Esophagus muscularis mucosa (tissue), 4 donors: Measurements from ENCODE around the gene IFFO2.
A peak's percentile ranks its signal among the peaks of the same experiment; 100 is the strongest.

Experiments used
- EP300 ChIP-seq: sonication (generic); formaldehyde crosslinking; IDR thresholded peaks from one replicate; pipeline ENCODE4 v1.6.1; 2017; ENCODE audit warnings: antibody characterized with exemption
- POLR2A ChIP-seq: fragments of 450-650 bp; IDR thresholded peaks from one replicate; pipeline ENCODE4 v1.6.1; 2017; ENCODE audit warnings: antibody characterized with exemption, moderate library complexity, mild to moderate bottlenecking, low read depth
- POLR2AphosphoS5 ChIP-seq, 2 donors: sonication (generic); formaldehyde crosslinking; IDR thresholded peaks; one replicate each; pipeline ENCODE4 v1.6.1; 2017; ENCODE audit warnings: antibody characterized with exemption in 2 of 2
- TF ChIP-seq, protein P1 (sequence below), 3 experiments: fragments of 200-600 bp in 2 of 3; fragments of 450-650 bp in 1 of 3; sonication (generic) in 2 of 3; IDR thresholded peaks; one replicate each; pipeline ENCODE4 v1.5.1; 2017 to 2019; ENCODE audit warnings: antibody characterized with exemption in 3 of 3, mild to moderate bottlenecking in 2 of 3, moderate library complexity in 1 of 3

DNA sequence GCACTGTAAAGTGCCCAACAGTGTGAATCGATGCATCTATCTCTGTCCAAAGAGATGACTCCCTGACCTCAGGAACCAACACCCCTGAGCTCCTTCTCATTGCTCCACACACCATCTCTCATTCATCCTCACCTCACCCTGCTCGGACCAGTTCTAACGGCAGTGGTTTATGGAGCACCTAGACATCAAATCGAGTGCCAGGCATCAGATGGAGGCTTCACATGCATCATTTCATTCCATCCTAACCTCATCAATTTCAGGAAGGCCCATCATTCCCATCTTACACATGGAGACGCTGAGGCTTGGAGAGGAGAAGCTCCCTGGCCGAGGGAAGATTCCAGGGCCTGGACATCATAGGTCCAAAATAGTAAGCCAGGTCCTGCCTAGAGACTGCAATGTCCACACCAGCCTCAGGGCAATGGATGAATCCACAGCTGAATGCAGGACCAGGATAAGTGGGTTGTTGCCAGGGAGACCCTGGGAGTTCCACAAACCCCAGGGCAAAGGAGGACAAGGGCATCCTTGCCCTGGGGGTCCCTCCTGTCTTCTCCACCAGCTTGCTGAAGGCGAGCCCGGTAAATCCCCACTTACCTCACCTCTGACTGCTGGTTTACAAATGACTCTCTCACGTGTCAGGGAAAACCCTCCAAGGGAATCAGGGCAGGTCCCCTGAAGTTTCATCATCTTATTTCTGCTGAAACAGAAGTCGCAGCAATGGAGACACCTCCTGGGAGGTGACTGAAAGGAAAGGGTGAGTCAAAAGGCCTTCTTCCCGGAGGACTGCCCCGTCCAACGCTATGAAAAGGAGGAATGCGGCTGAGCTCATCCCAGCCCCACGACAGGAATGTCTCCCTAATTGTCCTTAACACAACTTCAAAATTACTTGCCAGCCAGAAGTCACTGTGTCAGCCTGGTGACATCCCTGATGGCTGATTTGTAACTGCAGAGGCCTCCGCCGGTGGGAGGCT is 9.0 kb upstream of the IFFO2 start:
- no peak for TF ChIP-seq POLR2A
- TF ChIP-seq POLR2AphosphoS5 (IDR thresholded peaks at IDR 0.05), result peak in 1 of 2 donors; percentile 60
- TF ChIP-seq, protein P1, sequence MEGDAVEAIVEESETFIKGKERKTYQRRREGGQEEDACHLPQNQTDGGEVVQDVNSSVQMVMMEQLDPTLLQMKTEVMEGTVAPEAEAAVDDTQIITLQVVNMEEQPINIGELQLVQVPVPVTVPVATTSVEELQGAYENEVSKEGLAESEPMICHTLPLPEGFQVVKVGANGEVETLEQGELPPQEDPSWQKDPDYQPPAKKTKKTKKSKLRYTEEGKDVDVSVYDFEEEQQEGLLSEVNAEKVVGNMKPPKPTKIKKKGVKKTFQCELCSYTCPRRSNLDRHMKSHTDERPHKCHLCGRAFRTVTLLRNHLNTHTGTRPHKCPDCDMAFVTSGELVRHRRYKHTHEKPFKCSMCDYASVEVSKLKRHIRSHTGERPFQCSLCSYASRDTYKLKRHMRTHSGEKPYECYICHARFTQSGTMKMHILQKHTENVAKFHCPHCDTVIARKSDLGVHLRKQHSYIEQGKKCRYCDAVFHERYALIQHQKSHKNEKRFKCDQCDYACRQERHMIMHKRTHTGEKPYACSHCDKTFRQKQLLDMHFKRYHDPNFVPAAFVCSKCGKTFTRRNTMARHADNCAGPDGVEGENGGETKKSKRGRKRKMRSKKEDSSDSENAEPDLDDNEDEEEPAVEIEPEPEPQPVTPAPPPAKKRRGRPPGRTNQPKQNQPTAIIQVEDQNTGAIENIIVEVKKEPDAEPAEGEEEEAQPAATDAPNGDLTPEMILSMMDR (IDR thresholded peaks at IDR 0.05), result no peak
- TF ChIP-seq EP300, result no peak
